ENCODE data around the gene FBXL16.

The FBXL16 gene

GRCh38 chr16:709566-710499 lies 4.2 kb upstream of the FBXL16 start:
- Histone ChIP-seq H3K27ac (ENCODE audit: extremely low read depth, low read depth, low read length) (no peak overlapping the region), H3K4me1 (ENCODE audit: control insufficient read depth, insufficient read depth, low read length) (peaks cover 8% of the 10 kb centered on the region), H3K36me3 (ENCODE audit: control insufficient read depth in 2 of 2, insufficient read depth in 1 of 2, low read length in 2 of 2) (no peaks in the 10 kb centered on the region), H3K9me3 (ENCODE audit: control insufficient read depth, insufficient read depth, low read depth, low read length) (no peaks in the 10 kb centered on the region), H3K4me3 (ENCODE audit: low read depth, low read length) (no peak overlapping the region)
- no peak for TF ChIP-seq ZNF155 (tag by site-specific recombination; IDR thresholded peaks at IDR 0.05)
- no peak for TF ChIP-seq ZNF707 (tag by site-specific recombination; IDR thresholded peaks at IDR 0.05)
- TF ChIP-seq ZNF174 (tag by site-specific recombination; IDR thresholded peaks at IDR 0.05): no peak
- no peak for TF ChIP-seq TRIM28 (IDR thresholded peaks at IDR 0.05; ENCODE audit: borderline replicate concordance, low read length)
- TF ChIP-seq PATZ1 (tag by site-specific recombination; IDR thresholded peaks at IDR 0.05): peak; percentile 49; the same call in 1 of the 2 replicates
- no peak for TF ChIP-seq REPIN1 (tag by site-specific recombination; IDR thresholded peaks at IDR 0.05; ENCODE audit: low read depth)
- TF ChIP-seq EGR2 (tag by site-specific recombination; IDR thresholded peaks at IDR 0.05; ENCODE audit: low read depth): peak; percentile 16; the same call in 1 of the 2 replicates
- TF ChIP-seq ZNF600 (tag by site-specific recombination; IDR thresholded peaks at IDR 0.05): peak; percentile 74
- no peak for TF ChIP-seq ZBTB1 (tag by site-specific recombination; IDR thresholded peaks at IDR 0.05)
- no peak for TF ChIP-seq ZFP41 (tag by site-specific recombination; IDR thresholded peaks at IDR 0.05; ENCODE audit: borderline replicate concordance)
- TF ChIP-seq ZBTB21 (tag by site-specific recombination; IDR thresholded peaks at IDR 0.05): no peak
- peak; percentile 99 for TF ChIP-seq MYNN (tag by site-specific recombination; IDR thresholded peaks at IDR 0.05; ENCODE audit: borderline replicate concordance)
- TF ChIP-seq PRDM10 (tag by site-specific recombination; IDR thresholded peaks at IDR 0.05): no peak
- TF ChIP-seq YY2 (tag by site-specific recombination; IDR thresholded peaks at IDR 0.05): no peak
- TF ChIP-seq ZNF223 (tag by site-specific recombination; IDR thresholded peaks at IDR 0.05): peak; percentile 58; the same call in 1 of the 2 replicates
- 0 out of 2 replicates have a peak, but pooled peaks have one; percentile 22 for TF ChIP-seq ZBTB20 (tag by site-specific recombination; IDR thresholded peaks at IDR 0.05)
- 0 out of 2 replicates have a peak, but pooled peaks have one; percentile 23 for TF ChIP-seq ZBTB17 (tag by site-specific recombination; IDR thresholded peaks at IDR 0.05)
- peak; percentile 89 for TF ChIP-seq GLIS2 (tag by site-specific recombination; IDR thresholded peaks at IDR 0.05)
- TF ChIP-seq GLIS1 (tag by site-specific recombination; IDR thresholded peaks at IDR 0.05): peak; percentile 46; the same call in 1 of the 2 replicates
- peak; percentile 16; the same call in 1 of the 2 replicates for TF ChIP-seq SP2 (tag by site-specific recombination; IDR thresholded peaks at IDR 0.05)
- ChIA-PET CTCF (interaction anchor here (0.7 to 5.7 kb wide), 8 partner anchors 8 to 393 kb away, joined by 3 to 119 read pairs (median 5); partner anchors contain the start of genes ANTKMT, CHTF18 and RPUSD1), POLR2A (interaction anchor here (0.6 to 1.8 kb wide), 9 partner anchors 11 to 416 kb away, joined by 3 to 12 read pairs (median 5); partner anchors contain the start of genes ANTKMT, CHTF18, GNG13 and RPUSD1)

Data from HEK293 (cell line).